Astrocyte (in vitro differentiated cells and primary cell): ENCODE results near the gene CCL25.

Experiments used
- CTCF ChIP-seq: IDR thresholded peaks from 2 replicates; pipeline ENCODE4 v1.5.1; 2011; ENCODE audit warnings: low read depth, mild to moderate bottlenecking, inconsistent platforms, low read length, moderate library complexity; ENCODE audit not compliant: insufficient read depth
- EZH2 ChIP-seq: IDR thresholded peaks from 2 replicates; pipeline ENCODE4 v1.6.1; 2012; ENCODE audit warnings: mild to moderate bottlenecking, low read length, inconsistent platforms; ENCODE audit not compliant: insufficient read depth

- no peak for TF ChIP-seq CTCF
- no peak for TF ChIP-seq EZH2
These were observed 30.6 kb downstream of the CCL25 start for GRCh38 chr19:8083141-8083540.
